Colonic mucosa (tissue), 4 donors: ENCODE data around the gene PNRC1. TPM values are rescaled to one million over a fixed set of nuclear protein-coding genes. Genes with fewer than 3 reads are reported as not detected.
"Not testable (repeated sequence)": the region's sequence is repeated elsewhere in the genome, so short reads cannot be mapped to it uniquely, and the experiment has no call there.

ENCODE experiments used
- DNase-seq: peaks from one replicate; pipeline ENCODE4 v3.0.0-alpha.2; 2020
- H3K27ac ChIP-seq: fragments of 200-600 bp; one replicate; pipeline ENCODE4 v1.8.0; 2021
- H3K27me3 ChIP-seq: fragments of 200-600 bp; one replicate; pipeline ENCODE4 v1.8.0; 2021
- H3K36me3 ChIP-seq: fragments of 200-600 bp; one replicate; pipeline ENCODE4 v1.8.0; 2021
- H3K4me1 ChIP-seq: fragments of 200-600 bp; one replicate; pipeline ENCODE4 v1.8.0; 2021; ENCODE audit warnings: mild to moderate bottlenecking
- H3K4me3 ChIP-seq: fragments of 200-600 bp; one replicate; pipeline ENCODE4 v1.8.0; 2021
- H3K9ac ChIP-seq, 2 donors: one replicate each; pipeline ENCODE4 v1.7.0; 2013; ENCODE audit warnings: control low read depth in 2 of 2, low read depth in 2 of 2, low read length in 2 of 2
- H3K9me3 ChIP-seq: fragments of 200-600 bp; one replicate; pipeline ENCODE4 v1.8.0; 2021
- CTCF ChIP-seq: fragments of 200-600 bp; IDR thresholded peaks from one replicate; pipeline ENCODE4 v1.8.0; 2022; ENCODE audit warnings: antibody characterized with exemption, mild to moderate bottlenecking
- intact Hi-C: fragments of 100-400 bp; cut with DNase I; formaldehyde crosslinking; loops from one replicate; pipeline ENCODE4 v1.14.1; 2022
- total RNA-seq, 2 donors: library from RNA; stranded (reverse); fragmentation: NEBNext Ultra II Directional in 1 of 2; extraction: Animal tissue kit (Norgen Biotek cat#: 25700) in 1 of 2; gene quantifications; one replicate each; pipeline ENCODE4 v1.2.1, GENCODE V29; 2021
- donor health status: healthy.
- donor health status: DM: no; HTN: no; CAD: no.
- donor health status: DM: no; HTN: no; CAD: no.

Gene PNRC1
- total RNA-seq, 2 donors from 2014 or later, result 47.8 to 143 TPM

- no peak overlapping the region for H3K9ac ChIP-seq
- H3K9me3 ChIP-seq, result no peaks in the 10 kb centered on the region
- intact Hi-C loops, result no loop called here
- H3K27ac ChIP-seq, result no peak overlapping the region
- H3K27me3 ChIP-seq, result no peaks in the 10 kb centered on the region
- no peak overlapping the region for H3K4me3 ChIP-seq
- no peak for TF ChIP-seq CTCF
- DNase-seq, result no peak
- H3K36me3 ChIP-seq, result no peaks in the 10 kb centered on the region
- H3K4me1 ChIP-seq, result no peaks in the 10 kb centered on the region
These were observed 16.7 kb upstream of the PNRC1 start for GRCh38 chr6:89063881-89064280.

- H3K4me1 ChIP-seq, H3K9ac ChIP-seq, H3K27me3 ChIP-seq, H3K9me3 ChIP-seq, H3K36me3 ChIP-seq, DNase-seq, intact Hi-C loops, H3K4me3 ChIP-seq, H3K27ac ChIP-seq: not testable (repeated sequence)
These were observed 15.6 kb upstream of the PNRC1 start for GRCh38 chr6:89064931-89065330.

- H3K4me3 ChIP-seq, H3K27ac ChIP-seq, H3K27me3 ChIP-seq, intact Hi-C loops, H3K9ac ChIP-seq, H3K36me3 ChIP-seq, DNase-seq, H3K4me1 ChIP-seq, H3K9me3 ChIP-seq: not testable (repeated sequence)
These were observed 14.4 kb upstream of the PNRC1 start for GRCh38 chr6:89066121-89066520.

- H3K9ac ChIP-seq, result no peak overlapping the region
- no peak overlapping the region for H3K4me3 ChIP-seq
- no peak overlapping the region for H3K27ac ChIP-seq
- H3K9me3 ChIP-seq, result no peaks in the 10 kb centered on the region
- TF ChIP-seq CTCF, result no peak
- no peaks in the 10 kb centered on the region for H3K4me1 ChIP-seq
- no peak for DNase-seq
- intact Hi-C loops, result no loop called here
- H3K27me3 ChIP-seq, result no peaks in the 10 kb centered on the region
- no peaks in the 10 kb centered on the region for H3K36me3 ChIP-seq
These were observed 13.5 kb upstream of the PNRC1 start for GRCh38 chr6:89066940-89067646.

- Histone ChIP-seq H3K9me3 (no peaks in the 10 kb centered on the region), H3K27ac (no peak overlapping the region), H3K4me1 (no peaks in the 10 kb centered on the region), H3K4me3 (no peak overlapping the region), H3K9ac (no peak overlapping the region), H3K36me3 (no peaks in the 10 kb centered on the region), H3K27me3 (no peaks in the 10 kb centered on the region)
- no peak for TF ChIP-seq CTCF
- DNase-seq, result no peak
- intact Hi-C loops, result no loop called here
These were observed 12.8 kb upstream of the PNRC1 start for GRCh38 chr6:89067796-89068195.

GRCh38 chr6:89068695-89069094 lies 11.9 kb upstream of the PNRC1 start:
- H3K4me1 ChIP-seq, result no peaks in the 10 kb centered on the region
- H3K36me3 ChIP-seq, result no peaks in the 10 kb centered on the region
- DNase-seq, result no peak
- H3K27ac ChIP-seq, result no peak overlapping the region
- no peak overlapping the region for H3K9ac ChIP-seq
- no peak for TF ChIP-seq CTCF
- H3K9me3 ChIP-seq, result no peaks in the 10 kb centered on the region
- no peak overlapping the region for H3K4me3 ChIP-seq
- intact Hi-C loops, result no loop called here
- H3K27me3 ChIP-seq, result no peaks in the 10 kb centered on the region
